Heart left ventricle (tissue), 16 donors: ENCODE data around the gene UROC1. TPM values are rescaled to one million over a fixed set of nuclear protein-coding genes. Genes with fewer than 3 reads are reported as not detected.
A peak's percentile ranks its signal among the peaks of the same experiment; 100 is the strongest.

Source experiments
- ATAC-seq, 4 donors: fragments of 200-7000 bp; cut with Tn5 transposase; one replicate each; pipeline ENCODE4 v1.9.1; 2020 to 2022; ENCODE audit warnings: moderate library complexity in 4 of 4, mild to moderate bottlenecking in 3 of 4, moderate number of reproducible peaks in 1 of 4
- DNase-seq, 5 donors: peaks; one replicate each; pipeline ENCODE4 v3.0.0-alpha.2; 2020
- H3K27ac ChIP-seq, 12 donors: fragments of 200-600 bp; sonication (generic) in 4 of 12; one replicate each; pipeline versions ENCODE4 v1.5.0 to v1.8.0; 2016 to 2022; ENCODE audit warnings: mild to moderate bottlenecking in 2 of 12
- H3K27me3 ChIP-seq, 9 donors: fragments of 200-600 bp; sonication (generic) in 2 of 9; one replicate each; pipeline versions ENCODE4 v1.5.1 to v1.8.0; 2016 to 2022; ENCODE audit warnings: mild to moderate bottlenecking in 3 of 9
- H3K36me3 ChIP-seq, 9 donors: fragments of 200-600 bp; sonication (generic) in 2 of 9; one replicate each; pipeline versions ENCODE4 v1.5.0 to v1.8.0; 2018 to 2022; ENCODE audit warnings: mild to moderate bottlenecking in 2 of 9
- H3K4me1 ChIP-seq, 12 donors: fragments of 200-600 bp; sonication (generic) in 4 of 12; one replicate each; pipeline versions ENCODE4 v1.5.0 to v1.8.0; 2016 to 2022; ENCODE audit warnings: mild to moderate bottlenecking in 3 of 12
- H3K4me3 ChIP-seq, 12 donors: fragments of 200-600 bp; sonication (generic) in 4 of 12; one replicate each; pipeline versions ENCODE4 v1.5.0 to v1.8.0; 2017 to 2022; ENCODE audit warnings: mild to moderate bottlenecking in 9 of 12, moderate library complexity in 4 of 12
- H3K9me3 ChIP-seq, 12 donors: fragments of 200-600 bp; sonication (generic) in 4 of 12; one replicate each; pipeline versions ENCODE4 v1.5.0 to v1.8.0; 2016 to 2022; ENCODE audit warnings: mild to moderate bottlenecking in 1 of 12
- POLR2A ChIP-seq, 2 donors: fragments of 450-650 bp; IDR thresholded peaks; one replicate each; pipeline ENCODE4 v1.6.1; 2017; ENCODE audit warnings: antibody characterized with exemption in 2 of 2, mild to moderate bottlenecking in 2 of 2, moderate library complexity in 2 of 2
- WGBS, 4 donors: extraction: QIAGEN DNeasy Blood & Tissue Kit in 2 of 4; methylation state at CpG; one replicate each; pipeline versions ENCODE4 v1.1.5 to v1.1.7; 2013 to 2018; 5-methylcytosine and 5-hydroxymethylcytosine counted together
- intact Hi-C, 10 donors: fragments of 100-400 bp; cut with DNase I; formaldehyde crosslinking; loops; one replicate each; pipeline versions ENCODE4 v1.11.1 to v1.14.2; 2022
- polyA plus RNA-seq, 2 donors: library from polyadenylated mRNA; stranded (reverse); fragments of 200-250 nt; gene quantifications; one replicate each; pipeline ENCODE4 v1.2.3, GENCODE V29; 2013
- total RNA-seq, 9 donors: library from RNA; depleted of rRNA in 2 of 9; stranded (reverse); fragments of >200 nt in 2 of 9; fragmentation: NEBNext Ultra II Directional in 3 of 9; extraction: Animal tissue kit (Norgen Biotek cat#: 25700) in 3 of 9; gene quantifications; one replicate each; pipeline versions ENCODE4 v1.1.0 to v1.2.4, GENCODE V29; 2016 to 2023
- TF ChIP-seq, protein P1 (sequence below), 12 donors: fragments of 200-600 bp; sonication (generic) in 4 of 12; IDR thresholded peaks; one replicate each; pipeline versions ENCODE4 v1.5.0 to v1.8.0; 2018 to 2022; ENCODE audit warnings: antibody characterized with exemption in 12 of 12, mild to moderate bottlenecking in 5 of 12
- donor health status: ischemic (EF 13 %, LVEDD 7.1; RV severe dilation, severe dysfunction).
- donor health status: healthy with polysubstance abuse.
- donor health status: DM: no; HTN: yes; CAD: no.
- donor health status: DM: no; HTN: no; CAD: no.
- donor health status: ischemic (EF 25% LVEDD 6.9; RV normal size, moderate dysfunction).
- donor health status: ischemic (EF 25% LVEDD 5.7; RV mildly dilated, moderate dysfunction).
- donor health status: healthy.
- donor health status: DM: yes; HTN: yes; CAD: no.
- donor health status: ischemic (EF 35%, LVEDD 5.7; RV mildly dilated, moderate dysfunction).
- donor health status: nonischemic (EF 11% LVEDD 7.7; RV severe dilation, severe dysfunction).
- donor health status: DM: yes; HTN: yes; CAD: no.
- donor health status: PGD.
- donor health status: ischemic (EF 29% LVEDD 5.4; RV normal size, mild dysfunction).
- donor health status: nonischemic (EF 23%, LVEDD 6.1; RV moderate dilation, normal function).

The UROC1 gene
- total and polyA plus RNA-seq, 11 donors: not detected

DNA sequence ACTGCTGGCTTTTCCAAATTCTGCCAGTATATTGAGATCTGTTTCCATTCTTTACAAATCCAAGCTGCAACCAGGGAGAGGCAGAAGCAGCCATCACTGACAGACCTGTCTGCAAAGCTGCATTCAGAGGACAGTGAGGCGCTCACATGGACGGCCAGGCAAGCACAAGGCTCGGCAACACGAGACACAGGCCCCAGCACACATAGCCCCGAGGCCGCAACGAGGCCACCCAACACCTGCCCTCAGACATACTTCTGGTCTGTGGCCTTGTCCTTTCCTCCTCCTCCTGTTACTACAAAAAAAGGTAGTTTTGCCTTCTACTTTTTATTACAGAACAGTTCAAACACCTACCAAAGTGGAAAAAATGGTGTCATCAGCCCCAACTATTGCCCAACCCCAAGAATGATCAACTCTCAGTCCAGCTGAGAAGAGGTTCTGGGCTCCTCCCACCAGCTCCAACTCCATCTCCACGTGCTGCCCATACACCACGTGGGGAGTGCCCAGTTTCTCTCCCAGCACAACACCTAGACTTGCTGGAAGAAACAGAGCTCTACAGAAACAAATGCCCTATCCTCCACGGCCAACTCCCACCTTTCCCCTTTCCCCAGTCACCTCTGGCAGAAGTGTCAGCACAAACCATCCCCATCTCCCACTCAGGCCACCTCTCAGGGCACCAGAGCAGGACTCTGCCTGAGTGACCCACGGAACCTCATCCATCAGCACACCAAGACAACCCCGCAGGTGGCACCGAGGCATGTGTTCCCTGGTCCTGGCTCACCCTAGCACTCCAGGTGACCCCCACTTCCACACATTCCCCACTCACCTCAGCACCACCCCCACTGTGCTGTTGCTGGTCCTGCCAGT is 49.3 kb downstream of the UROC1 start:
- 71 to 83% (median 75%) methylated on average over 13 of the region's 13 CpGs for WGBS, 4 donors
- peaks cover 0 to 90% (median 82%) of the 10 kb centered on the region in 9 donors for H3K36me3 ChIP-seq
- peak overlapping the region in 2 of 12 donors; percentile 35 to 54 for H3K27ac ChIP-seq
- intact Hi-C loops: loop anchor here in 1 of 10 donors (10.0 kb wide), 1 partner anchor 73 kb away; the partner anchor contains the start of gene CFAP100
- peaks cover 0 to 83% (median 33%) of the 10 kb centered on the region in 12 donors for H3K4me1 ChIP-seq
- H3K27me3 ChIP-seq: no peaks in the 10 kb centered on the region
- no peaks in the 10 kb centered on the region for H3K9me3 ChIP-seq
- ATAC-seq: peak in 1 of 4 donors; percentile 19
- peak in 1 of 5 donors; percentile 15 for DNase-seq
- TF ChIP-seq, protein P1, sequence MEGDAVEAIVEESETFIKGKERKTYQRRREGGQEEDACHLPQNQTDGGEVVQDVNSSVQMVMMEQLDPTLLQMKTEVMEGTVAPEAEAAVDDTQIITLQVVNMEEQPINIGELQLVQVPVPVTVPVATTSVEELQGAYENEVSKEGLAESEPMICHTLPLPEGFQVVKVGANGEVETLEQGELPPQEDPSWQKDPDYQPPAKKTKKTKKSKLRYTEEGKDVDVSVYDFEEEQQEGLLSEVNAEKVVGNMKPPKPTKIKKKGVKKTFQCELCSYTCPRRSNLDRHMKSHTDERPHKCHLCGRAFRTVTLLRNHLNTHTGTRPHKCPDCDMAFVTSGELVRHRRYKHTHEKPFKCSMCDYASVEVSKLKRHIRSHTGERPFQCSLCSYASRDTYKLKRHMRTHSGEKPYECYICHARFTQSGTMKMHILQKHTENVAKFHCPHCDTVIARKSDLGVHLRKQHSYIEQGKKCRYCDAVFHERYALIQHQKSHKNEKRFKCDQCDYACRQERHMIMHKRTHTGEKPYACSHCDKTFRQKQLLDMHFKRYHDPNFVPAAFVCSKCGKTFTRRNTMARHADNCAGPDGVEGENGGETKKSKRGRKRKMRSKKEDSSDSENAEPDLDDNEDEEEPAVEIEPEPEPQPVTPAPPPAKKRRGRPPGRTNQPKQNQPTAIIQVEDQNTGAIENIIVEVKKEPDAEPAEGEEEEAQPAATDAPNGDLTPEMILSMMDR (IDR thresholded peaks at IDR 0.05): no peak
- no peak for TF ChIP-seq POLR2A (IDR thresholded peaks at IDR 0.05)
- H3K4me3 ChIP-seq: no peak overlapping the region

DNA sequence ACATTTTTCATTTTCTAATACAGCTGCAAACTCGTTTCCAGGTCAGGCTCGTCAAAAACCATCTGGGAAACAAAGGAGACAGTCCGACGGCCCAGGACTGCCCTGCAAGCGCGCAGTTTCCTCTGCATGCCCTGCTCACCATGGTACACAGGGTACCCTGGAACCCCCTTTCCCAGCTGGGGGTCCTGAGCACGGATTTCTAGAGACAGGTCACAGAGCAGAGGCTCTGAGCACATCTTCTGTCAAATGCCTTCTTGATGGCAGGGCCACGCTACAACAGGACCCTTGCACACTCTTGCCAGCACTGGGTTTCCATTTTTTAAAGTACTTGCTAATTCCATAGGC is 50.0 kb downstream of the UROC1 start:
- no peak overlapping the region for H3K4me3 ChIP-seq
- no peaks in the 10 kb centered on the region for H3K27me3 ChIP-seq
- H3K36me3 ChIP-seq: peaks cover 0 to 97% (median 89%) of the 10 kb centered on the region in 9 donors
- no peak for ATAC-seq
- TF ChIP-seq POLR2A (IDR thresholded peaks at IDR 0.05): no peak
- TF ChIP-seq, protein P1 (IDR thresholded peaks at IDR 0.05): no peak
- no peaks in the 10 kb centered on the region for H3K9me3 ChIP-seq
- WGBS, 4 donors: 78 to 82% (median 81%) methylated on average over 8 of the region's 8 CpGs
- intact Hi-C loops: loop anchor here in 1 of 10 donors (10.0 kb wide), 1 partner anchor 73 kb away; the partner anchor contains the start of gene CFAP100
- DNase-seq: peak in 1 of 5 donors; percentile 4
- H3K4me1 ChIP-seq: peaks cover 0 to 76% (median 28%) of the 10 kb centered on the region in 12 donors
- no peak overlapping the region for H3K27ac ChIP-seq

DNA sequence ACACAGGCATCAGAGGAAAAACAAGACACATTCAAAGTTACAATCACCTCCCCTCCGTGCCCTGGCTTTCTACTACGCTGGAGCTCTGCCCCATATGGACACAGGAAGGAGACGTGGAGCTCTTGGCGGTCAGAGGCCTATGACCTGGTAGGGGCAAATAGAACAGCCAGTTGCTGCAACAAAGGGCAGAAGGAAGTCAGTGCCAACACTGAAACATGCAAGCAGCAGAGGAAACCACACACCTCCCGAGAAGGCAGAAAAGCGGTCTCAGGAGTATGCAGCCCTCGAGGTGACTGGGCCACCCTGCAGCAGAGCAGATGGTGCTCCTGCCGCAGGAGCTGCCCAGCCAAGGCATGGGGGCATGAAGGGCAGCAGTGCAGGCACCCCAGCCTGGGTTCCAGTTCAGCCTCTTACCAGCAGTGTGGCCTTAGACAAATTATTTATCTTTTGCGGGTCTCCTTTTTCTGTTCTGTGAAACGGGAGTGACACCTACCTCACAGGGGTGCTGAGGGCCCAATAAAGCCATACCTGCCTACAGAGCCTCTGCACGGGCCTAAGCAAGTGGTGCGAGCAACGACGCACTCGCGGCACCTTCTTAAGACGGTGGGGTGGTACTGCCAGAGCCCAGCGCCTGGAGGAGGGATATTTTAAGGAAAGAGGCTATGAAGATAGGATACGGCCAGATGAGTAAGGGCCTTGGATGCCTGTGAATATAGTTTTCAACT is 50.5 kb downstream of the UROC1 start:
- Histone ChIP-seq H3K27ac (peak overlapping the region in 3 of 12 donors; percentile 12 to 47 (median 14)), H3K36me3 (peaks cover 0 to 100% (median 94%) of the 10 kb centered on the region in 9 donors), H3K9me3 (no peaks in the 10 kb centered on the region), H3K27me3 (no peaks in the 10 kb centered on the region), H3K4me1 (peaks cover 0 to 70% (median 25%) of the 10 kb centered on the region in 12 donors), H3K4me3 (no peak overlapping the region)
- 78 to 82% (median 81%) methylated on average over 18 to 19 of the region's 19 CpGs for WGBS, 4 donors
- intact Hi-C loops: loop anchor here in 1 of 10 donors (10.0 kb wide), 1 partner anchor 72 kb away; the partner anchor contains the start of gene CFAP100
- TF ChIP-seq, protein P1 (IDR thresholded peaks at IDR 0.05): no peak
- no peak for TF ChIP-seq POLR2A (IDR thresholded peaks at IDR 0.05)
- ATAC-seq (peak in 1 of 4 donors; percentile 8), DNase-seq (peak in 1 of 5 donors; percentile 26)
